Superior temporal gyrus (tissue), 1 donor: ENCODE data around the gene MED13L.

Source experiments
- DNase-seq: peaks from one replicate; pipeline ENCODE4 v3.0.0-alpha.2; 2016; ENCODE audit errors: extremely low spot score

Gene MED13L

GRCh38 chr12:116278667-116279066 lies 1.2 kb upstream of the MED13L start:
- no peak for DNase-seq

DNA sequence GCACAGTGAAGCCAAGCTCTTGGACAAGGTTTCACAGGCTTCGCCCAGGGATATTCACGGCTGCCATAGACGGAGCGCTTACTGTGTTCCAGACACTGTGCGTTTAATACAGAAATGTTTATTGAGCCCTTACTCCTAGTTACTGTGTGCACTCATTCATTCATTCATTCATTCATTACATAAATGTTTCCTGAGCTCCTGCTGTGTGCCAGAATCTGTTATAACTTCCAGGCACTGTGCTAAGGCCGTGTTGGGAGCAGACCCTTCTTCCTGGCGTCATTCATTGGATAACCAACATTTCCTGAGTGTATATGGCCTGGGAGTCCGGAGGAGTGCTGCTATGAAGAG lies 760 bp upstream of the MED13L start:
- no peak for DNase-seq

DNA sequence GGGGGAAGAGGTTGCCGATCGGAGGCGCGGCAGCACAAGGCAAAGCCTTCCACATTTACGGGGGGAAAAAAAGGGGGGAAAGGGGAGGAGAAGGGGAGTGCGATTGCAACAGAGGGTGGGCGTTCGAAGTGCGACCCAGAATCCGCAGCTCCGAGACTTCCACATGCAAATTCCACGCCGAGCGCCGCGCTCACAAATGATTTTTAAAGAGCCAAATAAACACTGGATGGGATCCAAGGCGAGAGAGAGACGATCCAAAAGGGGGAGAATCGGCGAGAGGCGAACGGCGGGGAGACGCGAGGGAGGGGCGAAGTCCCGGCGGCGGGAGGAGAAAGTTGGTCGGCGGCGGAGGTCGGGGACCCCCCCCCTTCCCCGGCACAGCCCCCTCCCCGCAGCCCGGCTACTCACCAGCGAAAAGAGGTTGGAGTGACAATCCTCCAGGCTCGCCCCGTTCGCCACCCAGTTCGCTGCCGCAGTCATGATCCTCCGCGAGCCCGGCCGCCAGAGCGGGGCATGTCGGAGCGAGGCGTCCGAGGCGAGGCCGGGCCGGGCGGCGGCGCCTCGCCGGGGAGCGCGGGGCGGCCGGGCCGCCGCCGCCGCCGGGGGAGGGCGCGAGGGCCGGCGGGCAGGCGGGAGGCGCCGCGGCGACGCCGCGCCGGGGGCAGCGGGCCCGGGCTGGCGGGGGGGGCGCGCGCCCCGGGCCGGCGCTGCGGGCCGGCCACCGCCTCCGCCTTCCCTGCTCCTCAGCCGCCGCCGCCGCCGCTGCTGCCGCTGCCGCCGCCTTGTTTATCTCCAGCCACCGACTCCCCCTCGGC lies 634 bp downstream of the MED13L start:
- DNase-seq = peak; percentile 81

GRCh38 chr12:116274551-116275375 lies 2.7 kb downstream of the MED13L start:
- DNase-seq = no peak

GRCh38 chr12:116273813-116274550 lies 3.5 kb downstream of the MED13L start:
- DNase-seq = no peak

GRCh38 chr12:116267948-116268347 lies 9.5 kb downstream of the MED13L start:
- DNase-seq = no peak

GRCh38 chr12:116266631-116267349 lies 10.7 kb downstream of the MED13L start:
- DNase-seq = no peak

DNA sequence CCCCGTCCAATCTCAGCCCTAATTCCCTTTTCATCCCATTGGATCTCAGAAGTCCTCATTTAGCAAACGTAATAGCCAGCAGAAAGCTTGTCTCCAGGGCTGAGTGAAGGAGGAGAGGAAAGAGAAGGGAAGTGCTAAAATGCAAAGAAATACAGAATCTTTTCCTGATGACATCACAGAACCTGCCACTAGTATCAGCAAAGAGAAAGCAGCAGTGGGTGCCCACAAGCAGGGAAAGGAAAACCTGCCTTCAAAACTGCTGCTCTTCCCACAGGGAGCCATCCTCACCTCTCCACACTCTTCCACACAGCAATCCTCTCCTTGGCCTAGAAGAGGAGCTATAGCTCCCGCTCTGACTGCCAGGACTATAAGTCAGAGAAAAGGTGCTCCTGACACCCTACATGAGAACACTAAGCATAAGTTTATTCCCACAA lies 11.3 kb downstream of the MED13L start:
- no peak for DNase-seq

DNA sequence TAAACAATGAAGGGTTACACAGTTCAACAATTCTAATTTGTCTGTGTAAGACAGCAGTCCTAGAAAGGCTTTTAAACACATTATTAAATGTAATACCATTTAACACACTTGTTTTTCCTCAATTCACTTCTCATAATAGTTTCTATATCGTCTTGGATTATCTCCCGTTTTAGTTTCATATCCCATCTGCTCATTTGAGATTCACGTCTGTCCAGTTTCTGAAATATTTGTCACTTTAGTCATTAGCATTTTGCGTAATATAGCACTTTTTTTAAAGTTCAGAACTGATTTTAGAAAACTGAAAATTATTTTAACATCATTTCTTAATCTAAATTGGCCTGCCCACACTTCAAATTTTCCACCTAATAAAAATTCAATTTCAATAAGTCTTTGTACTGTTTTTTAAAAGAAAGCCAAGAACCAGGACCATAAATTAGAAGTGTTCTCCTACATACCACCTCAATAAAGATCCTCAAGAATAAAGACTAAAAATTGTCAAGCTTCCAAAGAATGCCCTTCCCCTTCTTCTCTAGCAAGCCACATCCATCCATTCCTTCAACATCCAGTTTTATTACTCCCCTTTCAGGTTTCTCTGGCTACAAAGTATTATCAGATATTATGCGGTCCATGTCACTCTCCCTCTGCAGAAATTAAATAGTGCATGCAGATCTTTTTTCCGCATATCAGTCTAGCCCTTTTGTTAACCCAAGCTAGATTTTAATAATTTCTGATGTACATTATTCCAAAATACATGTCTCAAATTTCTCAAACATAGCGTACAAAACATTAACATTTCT lies 11.9 kb downstream of the MED13L start:
- no peak for DNase-seq

DNA sequence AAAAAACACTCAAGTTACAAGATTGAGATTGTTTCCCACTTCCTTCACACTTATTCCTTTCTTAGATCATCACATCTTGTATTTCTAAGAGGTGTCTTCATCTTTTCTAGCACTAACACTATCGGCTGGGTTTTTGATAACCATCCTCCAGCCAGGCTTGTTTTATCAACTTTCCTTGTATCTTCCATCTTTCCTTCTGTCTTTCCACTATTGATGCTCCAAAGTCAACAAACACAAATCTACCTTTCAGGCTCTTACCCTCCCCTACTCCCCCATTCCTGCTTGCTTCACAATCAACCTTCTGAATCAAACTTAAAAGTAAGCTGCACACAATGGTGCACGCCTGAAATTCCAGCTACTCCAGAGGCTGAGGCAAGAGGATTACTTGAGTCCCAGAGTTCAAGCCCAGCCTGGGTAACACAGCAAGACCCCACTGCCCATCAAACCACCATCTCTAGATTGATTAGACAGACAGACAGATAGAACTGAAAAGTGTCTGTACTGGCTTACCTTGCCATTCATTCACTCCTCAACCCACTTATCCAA lies 12.9 kb downstream of the MED13L start:
- DNase-seq = no peak

DNA sequence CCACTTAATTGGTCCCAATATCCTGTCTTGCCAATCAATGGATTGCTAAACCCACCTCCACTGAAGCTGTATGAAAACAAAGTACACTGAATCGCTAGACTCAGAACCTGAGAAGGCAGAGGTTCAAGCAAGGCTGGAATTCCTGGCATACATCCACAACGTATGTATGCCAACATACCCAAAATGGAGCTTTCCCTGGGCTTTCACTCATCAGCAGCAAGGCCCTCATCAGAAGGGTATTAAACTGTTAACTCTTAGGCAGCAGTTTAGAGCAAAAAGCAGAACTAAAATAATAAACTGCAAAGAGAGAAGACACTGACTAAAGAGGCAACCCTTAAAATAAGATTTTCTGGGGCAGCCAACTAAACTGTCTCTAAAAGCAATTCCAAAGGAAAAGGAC lies 13.6 kb downstream of the MED13L start:
- DNase-seq = no peak

DNA sequence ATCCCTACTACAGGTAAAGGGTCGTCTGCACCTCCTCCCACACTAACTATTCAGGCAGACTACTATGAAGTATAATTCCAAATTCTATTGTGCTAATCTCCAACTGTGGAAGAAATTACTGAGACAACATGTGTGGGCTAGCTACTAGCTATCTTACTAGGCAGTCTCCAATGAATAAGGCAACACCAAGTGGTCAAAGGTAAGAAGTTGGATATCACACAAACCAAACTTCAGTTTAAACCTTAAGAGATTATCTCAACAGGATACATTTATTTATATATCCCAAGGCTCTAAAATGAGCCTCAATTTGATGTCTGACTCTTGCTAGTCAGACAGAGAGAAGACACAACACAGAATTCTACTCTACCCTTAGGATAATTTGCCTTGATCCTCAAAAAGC lies 14.1 kb downstream of the MED13L start:
- no peak for DNase-seq

DNA sequence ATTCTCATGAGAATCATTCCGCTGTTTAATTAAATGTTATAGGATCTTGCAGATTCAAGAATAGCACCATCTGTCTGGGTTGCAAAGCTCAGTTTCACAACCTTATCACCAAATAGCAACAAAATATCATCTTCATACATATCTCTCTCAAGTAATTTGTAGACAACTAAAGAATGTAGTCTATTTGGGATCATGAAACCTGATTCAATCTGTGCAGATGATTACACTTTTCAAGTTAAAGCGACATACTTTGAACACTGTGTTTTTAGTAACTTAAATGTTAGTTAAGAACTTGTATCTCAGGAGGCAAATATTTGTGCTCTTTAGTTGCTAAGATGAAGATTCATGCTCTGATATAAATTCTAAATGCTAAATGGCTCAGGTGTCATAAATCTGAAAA lies 14.8 kb downstream of the MED13L start:
- DNase-seq = no peak

DNA sequence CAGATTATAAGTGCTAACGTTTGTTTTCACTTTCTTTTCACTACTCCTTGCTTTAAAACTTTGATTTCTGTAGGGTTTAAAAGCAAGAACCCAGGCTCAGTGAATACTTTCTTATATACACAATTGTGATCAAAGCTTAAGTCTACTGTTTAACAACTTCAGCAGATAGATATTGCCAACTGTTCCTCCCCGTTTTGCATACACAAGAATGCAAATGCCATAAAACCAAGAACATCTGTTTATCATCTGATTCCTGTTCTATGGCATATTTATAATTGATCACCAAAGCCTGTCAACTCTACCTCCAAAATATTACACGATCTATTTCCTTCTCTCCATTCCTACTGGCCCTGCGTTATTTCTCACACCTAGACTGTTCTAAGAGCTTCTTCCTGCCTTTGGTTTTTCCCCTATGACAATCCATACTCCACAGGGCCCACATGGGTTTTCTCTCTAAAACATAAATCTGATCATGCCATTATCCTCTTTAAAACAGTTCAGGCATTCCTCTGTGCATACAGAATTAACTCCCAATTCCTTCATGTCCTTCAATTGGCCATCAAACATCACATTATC lies 15.9 kb downstream of the MED13L start:
- no peak for DNase-seq

DNA sequence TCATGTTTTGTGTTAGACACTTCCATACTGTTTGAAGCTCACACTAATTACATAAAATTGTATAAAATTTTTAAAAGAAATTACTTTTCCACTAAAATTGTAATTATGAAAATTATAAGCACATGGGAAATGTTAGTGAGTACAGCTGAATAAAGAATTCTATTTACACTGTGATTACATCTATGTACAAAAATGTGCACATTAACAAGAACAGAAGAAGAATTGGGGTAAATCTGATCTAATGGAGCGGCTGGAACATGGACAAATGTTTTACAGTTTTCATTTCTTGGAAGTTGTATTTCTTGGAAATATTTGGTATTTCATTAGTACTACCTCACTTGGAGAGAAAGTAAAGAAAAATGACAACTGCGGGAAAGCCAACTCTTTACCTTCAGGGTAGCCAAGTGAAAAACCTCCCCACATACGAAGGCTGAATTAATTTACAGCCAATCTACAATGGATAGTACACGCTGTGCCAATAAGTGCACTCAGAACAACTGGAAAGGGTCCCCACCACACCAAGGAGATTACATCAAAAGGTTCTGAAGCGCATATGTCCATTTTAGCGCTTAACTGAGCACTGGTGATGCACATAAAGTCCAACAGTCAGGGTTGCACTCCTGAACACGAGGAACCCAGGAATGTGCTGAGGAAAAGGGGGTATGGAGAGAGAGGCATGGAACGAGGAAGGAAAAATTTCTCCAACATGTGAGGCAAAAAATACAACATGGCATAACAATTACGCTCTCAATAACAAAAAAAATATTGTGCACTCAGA lies 17.5 kb downstream of the MED13L start:
- no peak for DNase-seq

DNA sequence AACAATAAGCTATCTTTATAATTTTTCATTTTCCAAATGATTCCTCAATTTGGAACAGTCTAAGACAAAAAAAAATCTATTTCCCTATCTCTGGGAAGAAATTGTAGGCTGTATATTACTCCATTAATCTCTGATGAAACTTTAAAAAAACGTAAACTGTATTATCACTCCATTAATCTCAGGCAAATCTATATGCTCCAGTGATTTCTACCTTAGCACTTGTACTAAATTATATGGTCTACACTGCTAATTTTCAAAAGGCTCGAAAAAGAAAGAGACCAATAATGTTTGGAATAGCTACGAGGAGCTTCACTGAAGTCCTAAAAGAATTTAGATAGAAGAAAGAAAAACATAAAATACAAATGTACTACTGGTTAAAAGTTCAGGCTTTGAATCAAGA lies 19.7 kb downstream of the MED13L start:
- DNase-seq = no peak

DNA sequence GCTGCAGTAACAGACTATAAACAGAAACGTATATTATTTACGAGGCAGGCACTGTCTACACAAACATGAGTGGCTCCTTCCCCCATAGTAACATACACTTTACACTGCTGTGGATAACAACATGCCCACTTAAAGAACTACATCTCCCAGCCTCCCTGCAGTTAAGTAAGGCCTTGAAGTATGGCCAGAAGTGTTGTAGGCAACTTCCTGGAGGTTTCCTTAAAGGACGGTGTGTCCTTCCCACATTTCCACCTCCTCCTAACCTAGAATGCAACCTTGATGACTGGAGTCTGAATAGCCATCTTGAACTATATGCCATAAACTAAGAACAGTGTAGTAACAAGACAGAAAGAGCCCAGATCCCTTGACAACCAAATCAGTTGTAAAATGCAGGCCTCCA lies 20.3 kb downstream of the MED13L start:
- no peak for DNase-seq

DNA sequence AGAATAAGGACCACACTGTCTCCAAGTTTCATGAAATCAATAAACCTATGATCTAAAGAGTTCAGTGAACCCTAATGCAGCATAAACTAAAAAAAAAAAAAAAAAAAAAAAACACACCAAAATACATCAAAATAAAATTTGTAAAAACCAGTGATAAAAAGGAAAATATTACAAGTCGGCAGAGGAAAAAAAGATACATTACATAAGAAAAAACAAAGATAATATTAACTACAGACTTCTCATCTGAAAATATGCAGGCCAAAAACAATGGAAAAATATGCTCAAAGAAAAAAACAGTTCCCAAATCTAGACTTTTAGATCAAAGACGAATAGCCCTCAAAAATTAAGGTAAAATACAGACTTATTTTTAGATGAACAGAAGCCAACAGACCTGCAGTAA lies 27.6 kb downstream of the MED13L start:
- DNase-seq = no peak

DNA sequence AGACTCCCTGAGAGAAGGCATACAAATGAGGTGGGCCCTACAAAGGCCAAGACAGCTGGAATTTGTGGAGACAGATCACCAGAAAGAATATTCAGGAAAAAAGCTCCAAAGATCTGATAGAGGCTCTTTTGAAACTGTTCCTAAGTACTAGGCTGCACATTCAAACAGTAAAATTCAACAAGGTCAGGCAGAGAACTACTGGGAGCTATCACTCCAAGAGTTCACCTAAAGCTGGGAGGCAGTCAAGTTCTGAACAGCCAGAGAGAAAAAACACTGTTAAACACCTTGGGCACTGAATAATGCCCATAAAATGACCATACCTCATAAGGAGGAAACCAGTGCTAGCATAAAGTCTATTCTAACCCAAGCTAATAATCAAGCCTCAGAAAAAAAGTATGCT lies 28.6 kb downstream of the MED13L start:
- no peak for DNase-seq

DNA sequence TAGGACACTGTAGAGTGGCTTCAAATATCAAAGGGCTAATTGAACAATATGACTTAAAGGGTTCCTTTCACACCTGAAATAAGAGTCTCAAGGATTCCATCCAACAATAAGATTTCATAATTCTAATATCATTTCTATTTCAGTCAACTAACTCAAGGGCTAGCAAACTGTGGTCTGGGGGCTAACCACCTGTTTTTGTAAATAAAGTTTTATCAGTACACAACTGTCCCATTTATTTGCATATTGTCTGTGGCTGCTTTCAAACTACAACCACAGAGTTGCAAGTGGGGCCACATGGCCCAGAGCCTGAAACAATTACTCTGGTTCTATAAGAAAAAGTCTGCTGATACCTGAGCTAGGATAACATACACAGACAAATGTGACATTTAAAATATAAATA lies 29.1 kb downstream of the MED13L start:
- no peak for DNase-seq
